ENCODE measurements around the gene PRKCA.

GRCh38 chr17:66663041-66663606 is 360.7 kb downstream of the PRKCA start:
- no peak for TF ChIP-seq CTCF (IDR thresholded peaks at IDR 0.05)
- no peak for TF ChIP-seq POLR2A (IDR thresholded peaks at IDR 0.05)

Measured in prostate gland (tissue), 2 donors.